ENCODE data around the gene MYCBP2.
"Not testable (repeated sequence)": the region's sequence is repeated elsewhere in the genome, so short reads cannot be mapped to it uniquely, and the experiment has no call there.

Gene MYCBP2

DNA sequence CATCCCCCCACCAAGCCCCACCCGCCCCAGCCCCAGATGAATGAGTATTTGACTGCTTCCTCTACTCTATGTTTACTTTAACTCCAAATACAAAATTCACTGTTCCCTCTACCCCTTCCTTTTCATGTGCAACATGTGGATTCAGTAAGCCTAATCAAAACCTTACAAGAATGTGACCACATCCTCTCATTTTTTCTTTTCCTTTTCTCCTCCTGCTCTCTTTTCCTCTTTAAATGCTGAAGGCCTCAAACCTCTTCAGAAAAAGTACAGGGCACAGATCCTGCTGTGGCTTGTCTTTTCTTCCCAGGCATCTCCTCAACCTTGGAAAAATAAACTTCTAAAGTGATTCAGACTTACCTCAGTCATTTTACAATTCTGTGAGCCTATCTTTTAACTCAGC lies 119.0 kb downstream of the MYCBP2 start:
- H2BK15ac ChIP-seq (ENCODE audit: low read length), result no peak overlapping the region
- DNase-seq (ENCODE audit: low spot score), result no peak
- no peak overlapping the region for H3K4me2 ChIP-seq (ENCODE audit: insufficient read depth, low read length, poor library complexity, severe bottlenecking)
- H3K9me3 ChIP-seq (replicated peaks in 1 of 2; ENCODE audit: control insufficient read depth in 2 of 2, insufficient read depth in 1 of 2, low read depth in 1 of 2, low read length in 2 of 2), result no peaks in the 10 kb centered on the region
- H3K79me1 ChIP-seq (ENCODE audit: low read depth, low read length), result no peaks in the 10 kb centered on the region
- no peak overlapping the region for H3K18ac ChIP-seq (ENCODE audit: low read length)
- H2BK5ac ChIP-seq (ENCODE audit: low read length), result no peak overlapping the region
- no peak overlapping the region for H3K14ac ChIP-seq (ENCODE audit: low read length)
- WGBS, 2 donors (ENCODE audit: extremely low coverage in 2 of 2, insufficient read length in 2 of 2, insufficient replicate concordance in 1 of 2), result no CpG with 5 or more reads among the region's 1 CpG
- H3K4me3 ChIP-seq (ENCODE audit: low read length in 2 of 2), result no peak overlapping the region
- H2AFZ ChIP-seq (ENCODE audit: low read length), result no peak overlapping the region
- no peak overlapping the region for H2AK5ac ChIP-seq (ENCODE audit: low read depth, low read length)
- H3K4ac ChIP-seq (ENCODE audit: low read length), result no peak overlapping the region
- H3K9ac ChIP-seq (ENCODE audit: low read depth, low read length, poor library complexity), result no peak overlapping the region
- no peak overlapping the region for H4K8ac ChIP-seq (ENCODE audit: low read depth, low read length)
- no peak overlapping the region for H3K27ac ChIP-seq (replicated peaks; ENCODE audit: low read length)
- peaks cover 5 to 22% of the 10 kb centered on the region in 2 donors for H3K36me3 ChIP-seq (replicated peaks in 1 of 2; ENCODE audit: control insufficient read depth in 2 of 2, insufficient read depth in 2 of 2, low read length in 2 of 2)
- no peaks in the 10 kb centered on the region for H3K4me1 ChIP-seq (ENCODE audit: control insufficient read depth in 2 of 2, insufficient read depth in 1 of 2, low read depth in 1 of 2, low read length in 2 of 2)
- H4K91ac ChIP-seq (ENCODE audit: low read depth, low read length, poor library complexity), result no peak overlapping the region
- H3K27me3 ChIP-seq (ENCODE audit: control insufficient read depth in 3 of 3, insufficient read depth in 3 of 3, low read depth in 1 of 3, low read length in 3 of 3), result no peaks in the 10 kb centered on the region
- no peak overlapping the region for H2BK12ac ChIP-seq (ENCODE audit: low read length)
- no peak overlapping the region for H3K23ac ChIP-seq (ENCODE audit: low read depth, low read length, poor library complexity)
- no peak overlapping the region for H2BK120ac ChIP-seq (ENCODE audit: low read depth, low read length)

DNA sequence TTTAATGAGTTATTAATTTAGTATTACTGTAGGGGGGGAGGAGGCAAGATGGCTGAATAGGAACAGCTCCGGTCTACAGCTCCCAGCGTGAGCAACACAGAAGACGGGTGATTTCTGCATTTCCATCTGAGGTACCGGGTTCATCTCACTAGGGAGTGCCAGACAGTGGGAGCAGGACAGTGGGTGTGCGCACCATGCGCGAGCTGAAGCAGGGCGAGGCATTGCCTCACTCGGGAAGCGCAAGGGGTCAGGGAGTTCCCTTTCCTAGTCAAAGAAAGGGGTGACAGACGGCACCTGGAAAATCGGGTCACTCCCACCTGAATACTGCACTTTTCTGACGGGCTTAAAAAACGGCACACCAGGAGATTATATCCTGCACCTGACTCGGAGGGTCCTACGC lies 127.9 kb downstream of the MYCBP2 start:
- not testable (repeated sequence) for H3K4ac ChIP-seq (ENCODE audit: low read length); H3K79me1 ChIP-seq (ENCODE audit: low read depth, low read length); H3K27me3 ChIP-seq (ENCODE audit: control insufficient read depth in 3 of 3, insufficient read depth in 3 of 3, low read depth in 1 of 3, low read length in 3 of 3); H4K91ac ChIP-seq (ENCODE audit: low read depth, low read length, poor library complexity); DNase-seq (ENCODE audit: low spot score); H3K4me1 ChIP-seq (ENCODE audit: control insufficient read depth in 2 of 2, insufficient read depth in 1 of 2, low read depth in 1 of 2, low read length in 2 of 2); H2BK5ac ChIP-seq (ENCODE audit: low read length); H3K9me3 ChIP-seq (replicated peaks in 1 of 2; ENCODE audit: control insufficient read depth in 2 of 2, insufficient read depth in 1 of 2, low read depth in 1 of 2, low read length in 2 of 2); H3K27ac ChIP-seq (replicated peaks; ENCODE audit: low read length); H2BK120ac ChIP-seq (ENCODE audit: low read depth, low read length); H2BK12ac ChIP-seq (ENCODE audit: low read length); H3K14ac ChIP-seq (ENCODE audit: low read length); H3K18ac ChIP-seq (ENCODE audit: low read length); H3K9ac ChIP-seq (ENCODE audit: low read depth, low read length, poor library complexity); H3K4me3 ChIP-seq (ENCODE audit: low read length in 2 of 2); H2BK15ac ChIP-seq (ENCODE audit: low read length); H4K8ac ChIP-seq (ENCODE audit: low read depth, low read length); H3K4me2 ChIP-seq (ENCODE audit: insufficient read depth, low read length, poor library complexity, severe bottlenecking); H3K23ac ChIP-seq (ENCODE audit: low read depth, low read length, poor library complexity); H2AK5ac ChIP-seq (ENCODE audit: low read depth, low read length); H2AFZ ChIP-seq (ENCODE audit: low read length)
- no CpG with 5 or more reads among the region's 16 CpGs for WGBS, 2 donors (ENCODE audit: extremely low coverage in 2 of 2, insufficient read length in 2 of 2, insufficient replicate concordance in 1 of 2)
- H3K36me3 ChIP-seq (replicated peaks in 1 of 2; ENCODE audit: control insufficient read depth in 2 of 2, insufficient read depth in 2 of 2, low read length in 2 of 2), result peaks cover 4 to 26% of the 10 kb centered on the region in 2 donors

DNA sequence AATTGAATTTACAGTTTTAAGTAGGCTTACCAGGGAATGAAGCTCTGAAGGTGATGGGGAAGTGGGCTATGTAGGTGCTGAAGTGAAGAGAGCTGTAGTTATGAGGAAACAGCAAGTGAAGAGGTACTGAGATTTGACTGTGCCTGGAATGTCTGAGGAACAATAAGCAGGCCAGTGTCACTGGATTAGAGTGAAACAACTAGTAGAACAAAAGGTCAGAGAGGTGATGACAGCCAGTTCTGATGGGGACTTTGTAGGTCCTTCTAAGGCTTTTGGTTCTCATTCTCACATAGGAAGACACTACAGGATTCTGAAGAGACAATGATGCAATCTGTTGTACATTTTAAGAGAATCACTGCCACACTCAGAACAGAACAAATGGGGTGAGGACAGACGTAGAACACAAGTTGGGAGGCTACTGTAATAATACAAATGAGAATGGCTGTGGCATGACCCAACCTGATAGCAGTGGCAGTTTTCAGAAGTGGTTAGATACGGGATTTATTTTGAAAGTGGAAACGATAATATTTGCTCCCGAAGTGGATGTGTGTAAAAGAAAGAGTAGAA lies 130.8 kb downstream of the MYCBP2 start:
- Histone ChIP-seq H3K4me1 (ENCODE audit: control insufficient read depth in 2 of 2, insufficient read depth in 1 of 2, low read depth in 1 of 2, low read length in 2 of 2) (no peaks in the 10 kb centered on the region), H4K91ac (ENCODE audit: low read depth, low read length, poor library complexity) (no peak overlapping the region), H3K18ac (ENCODE audit: low read length) (no peak overlapping the region), H2BK5ac (ENCODE audit: low read length) (no peak overlapping the region), H4K8ac (ENCODE audit: low read depth, low read length) (no peak overlapping the region), H2AK5ac (ENCODE audit: low read depth, low read length) (no peak overlapping the region), H3K9ac (ENCODE audit: low read depth, low read length, poor library complexity) (no peak overlapping the region), H3K4me2 (ENCODE audit: insufficient read depth, low read length, poor library complexity, severe bottlenecking) (no peak overlapping the region), H3K36me3 (replicated peaks in 1 of 2; ENCODE audit: control insufficient read depth in 2 of 2, insufficient read depth in 2 of 2, low read length in 2 of 2) (peaks cover 4 to 47% of the 10 kb centered on the region in 2 donors), H3K14ac (ENCODE audit: low read length) (no peak overlapping the region), H3K79me1 (ENCODE audit: low read depth, low read length) (no peaks in the 10 kb centered on the region), H3K27me3 (ENCODE audit: control insufficient read depth in 3 of 3, insufficient read depth in 3 of 3, low read depth in 1 of 3, low read length in 3 of 3) (no peaks in the 10 kb centered on the region), H2BK15ac (ENCODE audit: low read length) (no peak overlapping the region), H2BK12ac (ENCODE audit: low read length) (no peak overlapping the region), H3K27ac (replicated peaks; ENCODE audit: low read length) (no peak overlapping the region), H3K9me3 (replicated peaks in 1 of 2; ENCODE audit: control insufficient read depth in 2 of 2, insufficient read depth in 1 of 2, low read depth in 1 of 2, low read length in 2 of 2) (peaks cover 0 to 3% of the 10 kb centered on the region in 2 donors), H3K4ac (ENCODE audit: low read length) (no peak overlapping the region), H2AFZ (ENCODE audit: low read length) (no peak overlapping the region), H2BK120ac (ENCODE audit: low read depth, low read length) (no peak overlapping the region), H3K4me3 (ENCODE audit: low read length in 2 of 2) (no peak overlapping the region), H3K23ac (ENCODE audit: low read depth, low read length, poor library complexity) (no peak overlapping the region)
- 100% methylated on average over 2 to 3 of the region's 4 CpGs for WGBS, 2 donors (ENCODE audit: extremely low coverage in 2 of 2, insufficient read length in 2 of 2, insufficient replicate concordance in 1 of 2)
- DNase-seq (ENCODE audit: low spot score), result no peak

DNA sequence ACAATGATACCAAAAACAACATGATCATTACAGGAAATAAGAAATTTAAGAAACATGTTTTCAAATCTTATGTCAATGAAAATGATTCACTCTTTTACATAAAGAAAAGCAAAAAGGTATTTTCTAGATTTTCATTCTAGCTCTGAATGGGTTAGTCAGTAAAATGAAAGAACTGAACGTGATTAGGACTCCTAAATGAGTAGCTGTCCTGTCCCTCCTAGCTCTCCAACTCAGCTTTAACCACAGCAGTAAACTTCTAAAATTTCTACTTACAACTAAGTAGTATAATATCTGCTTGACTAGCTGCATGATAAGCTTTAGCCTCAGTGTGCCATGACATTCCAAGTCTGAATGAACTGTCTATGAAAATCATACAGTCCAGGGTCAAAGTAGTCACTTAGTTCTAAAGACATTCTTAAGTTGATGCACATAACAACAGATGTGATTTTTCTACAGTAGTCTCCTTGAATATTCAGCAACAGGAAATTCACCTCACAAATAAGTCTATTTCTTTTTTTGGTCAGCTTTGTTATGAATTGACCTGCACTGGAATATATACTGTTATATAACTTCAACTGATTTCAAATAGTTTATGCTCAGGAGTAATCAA lies 136.4 kb downstream of the MYCBP2 start:
- Histone ChIP-seq H2BK15ac (ENCODE audit: low read length) (no peak overlapping the region), H3K18ac (ENCODE audit: low read length) (no peak overlapping the region), H4K91ac (ENCODE audit: low read depth, low read length, poor library complexity) (no peak overlapping the region), H2BK12ac (ENCODE audit: low read length) (no peak overlapping the region), H2BK120ac (ENCODE audit: low read depth, low read length) (no peak overlapping the region), H2AK5ac (ENCODE audit: low read depth, low read length) (no peak overlapping the region), H3K4ac (ENCODE audit: low read length) (no peak overlapping the region), H3K79me1 (ENCODE audit: low read depth, low read length) (no peaks in the 10 kb centered on the region), H4K8ac (ENCODE audit: low read depth, low read length) (no peak overlapping the region), H2AFZ (ENCODE audit: low read length) (no peak overlapping the region), H3K9me3 (replicated peaks in 1 of 2; ENCODE audit: control insufficient read depth in 2 of 2, insufficient read depth in 1 of 2, low read depth in 1 of 2, low read length in 2 of 2) (no peaks in the 10 kb centered on the region), H3K36me3 (replicated peaks in 1 of 2; ENCODE audit: control insufficient read depth in 2 of 2, insufficient read depth in 2 of 2, low read length in 2 of 2) (peaks cover 0 to 45% of the 10 kb centered on the region in 2 donors), H3K23ac (ENCODE audit: low read depth, low read length, poor library complexity) (no peak overlapping the region), H3K9ac (ENCODE audit: low read depth, low read length, poor library complexity) (no peak overlapping the region), H3K14ac (ENCODE audit: low read length) (no peak overlapping the region), H3K27ac (replicated peaks; ENCODE audit: low read length) (no peak overlapping the region), H3K27me3 (ENCODE audit: control insufficient read depth in 3 of 3, insufficient read depth in 3 of 3, low read depth in 1 of 3, low read length in 3 of 3) (no peaks in the 10 kb centered on the region), H2BK5ac (ENCODE audit: low read length) (no peak overlapping the region), H3K4me1 (ENCODE audit: control insufficient read depth in 2 of 2, insufficient read depth in 1 of 2, low read depth in 1 of 2, low read length in 2 of 2) (no peaks in the 10 kb centered on the region), H3K4me2 (ENCODE audit: insufficient read depth, low read length, poor library complexity, severe bottlenecking) (no peak overlapping the region), H3K4me3 (ENCODE audit: low read length in 2 of 2) (no peak overlapping the region)
- no peak for DNase-seq (ENCODE audit: low spot score)
- no CpG with 5 or more reads among the region's 1 CpG for WGBS, 2 donors (ENCODE audit: extremely low coverage in 2 of 2, insufficient read length in 2 of 2, insufficient replicate concordance in 1 of 2)

Measured in neuronal stem cell (in vitro differentiated cells).